ENCODE data around the gene SIPA1L3. TPM values are rescaled to one million over a fixed set of nuclear protein-coding genes. Genes with fewer than 3 reads are reported as not detected.

Gene SIPA1L3
- total and polyA plus RNA-seq, 9 of the 15 experiments (the other 6 are each of a cell fraction or from before 2014, with no cell fraction given), result 0.01 to 6.1 (median 2.5) TPM

DNA sequence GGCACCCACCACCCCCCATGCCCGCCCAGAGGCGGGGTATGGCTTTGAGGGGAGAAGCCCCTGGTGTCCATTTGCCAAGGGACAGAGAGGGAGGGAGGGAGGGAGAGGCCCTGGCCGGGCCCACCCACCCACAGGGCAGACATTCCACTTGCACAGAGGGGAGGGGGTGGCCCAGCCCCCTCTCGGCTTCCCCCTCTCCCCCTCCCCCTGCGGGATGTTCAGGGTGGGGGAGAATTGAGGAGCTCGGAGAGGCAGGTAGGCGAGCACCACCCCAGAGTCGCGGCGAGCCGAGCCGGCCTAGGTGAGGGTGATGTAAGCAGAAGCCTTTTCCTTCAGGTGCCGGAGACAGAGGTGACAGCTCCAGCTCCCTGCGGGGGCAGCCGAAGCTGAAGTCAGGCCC lies 304.8 kb downstream of the SIPA1L3 start:
- ATAC-seq (no peak), DNase-seq (ENCODE audit: extremely low read depth in 1 of 4, low spot score in 3 of 4) (no peak), FAIRE-seq (no peak)
- H3K9ac ChIP-seq (ENCODE audit: insufficient read depth in 1 of 2, low read depth in 2 of 2, low read length in 2 of 2), result no peak overlapping the region
- peaks cover 5 to 19% of the 10 kb centered on the region in 2 experiments; a peak in 3 of 5 replicates for H3K27me3 ChIP-seq (ENCODE audit: control insufficient read depth in 2 of 2, insufficient read depth in 2 of 2, low read length in 2 of 2)
- no peaks in the 10 kb centered on the region for H3K9me3 ChIP-seq (replicated peaks; ENCODE audit: control insufficient read depth, insufficient read depth, low read depth, low read length)
- ChIA-PET CTCF (ENCODE audit: low intra/inter-chr PET ratio) (no interaction called here), POLR2A (no interaction called here)
- H3K79me2 ChIP-seq (ENCODE audit: control insufficient read depth, insufficient read depth, low read length), result no peaks in the 10 kb centered on the region
- H3K27ac ChIP-seq (ENCODE audit: extremely low read depth, low read depth, low read length), result no peak overlapping the region
- intact Hi-C loops (cut with micrococcal nuclease) (no loop called here), in situ Hi-C loops (cut with MboI) (no loop called here)
- no peaks in the 10 kb centered on the region for H3K36me3 ChIP-seq (ENCODE audit: control insufficient read depth, insufficient read depth, low read length)
- H3K4me2 ChIP-seq (ENCODE audit: insufficient read depth, low read length), result no peak overlapping the region
- H3K9me1 ChIP-seq (ENCODE audit: control insufficient read depth, insufficient read depth, low read length), result no peaks in the 10 kb centered on the region
- BruUV-seq (replicated peaks), result no TSS peak
- no peak overlapping the region for H2AFZ ChIP-seq (ENCODE audit: low read depth, low read length)
- H3K4me3 ChIP-seq, result no peak overlapping the region
- TF ChIP-seq CUX1 (CRISPR knock-in tag; IDR thresholded peaks at IDR 0.05) (no peak), GABPB1 (CRISPR knock-in tag; IDR thresholded peaks at IDR 0.05) (no peak), ZSCAN32 (CRISPR knock-in tag; IDR thresholded peaks at IDR 0.05) (no peak), ZNF551 (CRISPR knock-in tag; IDR thresholded peaks at IDR 0.05) (no peak), ZNF311 (CRISPR knock-in tag; IDR thresholded peaks at IDR 0.05) (no peak), SMARCB1 (IDR thresholded peaks at IDR 0.05; ENCODE audit: insufficient read length, low read depth) (no peak)
- TF ChIP-seq, protein P1, sequence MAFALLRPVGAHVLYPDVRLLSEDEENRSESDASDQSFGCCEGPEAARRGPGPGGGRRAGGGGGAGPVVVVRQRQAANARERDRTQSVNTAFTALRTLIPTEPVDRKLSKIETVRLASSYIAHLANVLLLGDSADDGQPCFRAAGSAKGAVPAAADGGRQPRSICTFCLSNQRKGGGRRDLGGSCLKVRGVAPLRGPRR (CRISPR knock-in tag; IDR thresholded peaks at IDR 0.05), result no peak
- peaks cover 0 to 47% of the 10 kb centered on the region in 2 experiments; a peak in 3 of 5 replicates for H3K4me1 ChIP-seq (replicated peaks in 1 of 2; ENCODE audit: control insufficient read depth in 2 of 2, insufficient read depth in 2 of 2, low read length in 2 of 2)
- H4K20me1 ChIP-seq (replicated peaks; ENCODE audit: control insufficient read depth, insufficient read depth, low read length), result no peaks in the 10 kb centered on the region
- no CpG with 5 or more reads among the region's 15 CpGs for WGBS (ENCODE audit: insufficient coverage, low coverage, missing lambda C conversion rate)

All from K562 (cell line).